H1 (cell line): ENCODE measurements around the gene ABI3BP. TPM values are rescaled to one million over a fixed set of nuclear protein-coding genes. Genes with fewer than 3 reads are reported as not detected.

Experiments
- CHD1 ChIP-seq: IDR thresholded peaks from 2 replicates; pipeline ENCODE4 v1.6.1; 2012; ENCODE audit warnings: low read depth, low read length, improper control_type of control experiment
- GTF2F1 ChIP-seq: IDR thresholded peaks from 2 replicates; pipeline ENCODE4 v1.6.1; 2012; ENCODE audit warnings: low read depth, low read length, improper control_type of control experiment, borderline replicate concordance
- POLR2AphosphoS5 ChIP-seq: IDR thresholded peaks from 2 replicates; pipeline ENCODE4 v1.6.1; 2011; ENCODE audit warnings: low read depth, low read length
- SP4 ChIP-seq: IDR thresholded peaks from 2 replicates; pipeline ENCODE4 v1.6.1; 2012; ENCODE audit warnings: low read length, inconsistent platforms
- polyA plus RNA-seq, 7 experiments: library from polyadenylated mRNA; depleted of rRNA in 3 of 7; stranded (reverse) in 5 of 7; unstranded in 2 of 7; fragments of >200 nt in 5 of 7; fragments of 200-250 nt in 2 of 7; gene quantifications; 1 replicate in 5 of 7; 2 replicates in 1 of 7; 4 replicates in 1 of 7; pipeline versions ENCODE4 v1.2.1 to v1.2.3, GENCODE V29; 2011 to 2013; ENCODE audit warnings: missing spikeins in 2 of 7, mixed read lengths in 2 of 7
- total RNA-seq: library from RNA; stranded (reverse); fragmentation: NEBNext Ultra II Directional; extraction: Animal tissue kit (Norgen Biotek cat#: 25700); gene quantifications from 2 replicates; pipeline ENCODE4 v1.2.1, GENCODE V29; 2021
- TF ChIP-seq, protein P1 (sequence below): IDR thresholded peaks from 2 replicates; pipeline ENCODE4 v1.6.1; 2011; ENCODE audit warnings: low read depth, mild to moderate bottlenecking, low read length; ENCODE audit not compliant: insufficient read depth

Gene ABI3BP
- total and polyA plus RNA-seq, 2 of the 8 experiments (the other 6 are each of a cell fraction or from before 2014, with no cell fraction given): 0.08 to 0.32 TPM

DNA sequence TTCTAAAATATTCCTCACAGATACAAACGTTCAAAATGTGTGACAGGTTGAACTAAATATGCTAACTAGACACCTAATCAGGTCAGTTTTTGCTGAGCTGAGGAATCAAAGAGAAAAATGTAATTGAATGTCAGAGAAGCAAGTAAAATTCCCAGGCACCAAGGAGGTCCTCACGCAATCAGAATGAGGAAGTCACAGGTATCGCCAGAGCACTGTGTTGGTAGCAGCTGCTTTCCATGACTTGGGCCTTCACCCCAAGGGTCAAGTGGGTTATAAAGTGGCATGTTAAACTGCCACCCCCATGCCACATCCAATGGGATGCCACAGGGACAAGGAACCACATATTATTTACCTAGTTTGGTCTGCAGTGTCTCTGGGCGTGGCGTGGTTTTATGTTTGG, 158.9 kb downstream of the ABI3BP start (continued):
- TF ChIP-seq GTF2F1 (no peak), SP4 (no peak), CHD1 (no peak), POLR2AphosphoS5 (no peak)
- TF ChIP-seq, protein P1, sequence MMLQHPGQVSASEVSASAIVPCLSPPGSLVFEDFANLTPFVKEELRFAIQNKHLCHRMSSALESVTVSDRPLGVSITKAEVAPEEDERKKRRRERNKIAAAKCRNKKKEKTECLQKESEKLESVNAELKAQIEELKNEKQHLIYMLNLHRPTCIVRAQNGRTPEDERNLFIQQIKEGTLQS: no peak
- TF ChIP-seq, all 59 proteins: peak for 0
